GM21360 (cell line): ENCODE results near the gene TTC28.
"Not testable (repeated sequence)": the region's sequence is repeated elsewhere in the genome, so short reads cannot be mapped to it uniquely, and the experiment has no call there.

Experiments
- ATAC-seq: cut with Tn5 transposase; IDR thresholded peaks from one replicate; pipeline ENCODE4 v1.9.1; 2021; ENCODE audit warnings: mild to moderate bottlenecking, moderate library complexity; ENCODE audit not compliant: unreplicated experiment

TTC28 gene

GRCh38 chr22:28241656-28242290, 437.9 kb downstream of the TTC28 start:
- no peak for ATAC-seq

- no peak for ATAC-seq
Measured at GRCh38 chr22:28239941-28240340, 439.7 kb downstream of the TTC28 start.

- no peak for ATAC-seq
Measured at GRCh38 chr22:28237783-28238182, 441.9 kb downstream of the TTC28 start.

- no peak for ATAC-seq
Measured at GRCh38 chr22:28237112-28237511, 442.5 kb downstream of the TTC28 start.

GRCh38 chr22:28232204-28232603, 447.4 kb downstream of the TTC28 start:
- no peak for ATAC-seq

- no peak for ATAC-seq
Measured at GRCh38 chr22:28231441-28231840, 448.2 kb downstream of the TTC28 start.

GRCh38 chr22:28230671-28231070, 449.0 kb downstream of the TTC28 start:
- no peak for ATAC-seq

- no peak for ATAC-seq
Measured at GRCh38 chr22:28229566-28230485, 449.8 kb downstream of the TTC28 start.

- no peak for ATAC-seq
Measured at GRCh38 chr22:28223826-28224225, 455.8 kb downstream of the TTC28 start.

GRCh38 chr22:28222976-28223745, 456.5 kb downstream of the TTC28 start:
- ATAC-seq: no peak

- ATAC-seq: no peak
Measured at GRCh38 chr22:28222571-28222970, 457.1 kb downstream of the TTC28 start.

- no peak for ATAC-seq
Measured at GRCh38 chr22:28222052-28222451, 457.6 kb downstream of the TTC28 start.

- no peak for ATAC-seq
Measured at GRCh38 chr22:28220626-28221363, 458.8 kb downstream of the TTC28 start.

- no peak for ATAC-seq
Measured at GRCh38 chr22:28217277-28217676, 462.4 kb downstream of the TTC28 start.

- ATAC-seq: not testable (repeated sequence)
Measured at GRCh38 chr22:28214750-28215149, 464.9 kb downstream of the TTC28 start.

GRCh38 chr22:28209457-28209856, 470.2 kb downstream of the TTC28 start:
- not testable (repeated sequence) for ATAC-seq

- no peak for ATAC-seq
Measured at GRCh38 chr22:28208787-28209186, 470.9 kb downstream of the TTC28 start.

- ATAC-seq: no peak
Measured at GRCh38 chr22:28208036-28208435, 471.6 kb downstream of the TTC28 start.

- no peak for ATAC-seq
Measured at GRCh38 chr22:28207281-28208030, 472.2 kb downstream of the TTC28 start.

GRCh38 chr22:28205926-28206325, 473.7 kb downstream of the TTC28 start:
- no peak for ATAC-seq
